H1 (cell line): Measurements from ENCODE around the gene ERC1. TPM values are rescaled to one million over a fixed set of nuclear protein-coding genes. Genes with fewer than 3 reads are reported as not detected.

ENCODE experiments used
- CHD1 ChIP-seq: IDR thresholded peaks from 2 replicates; pipeline ENCODE4 v1.6.1; 2012; ENCODE audit warnings: low read depth, low read length, improper control_type of control experiment
- KDM5A ChIP-seq: fragments of 200-600 bp; IDR thresholded peaks from 2 replicates; pipeline ENCODE4 v1.7.1; 2012; ENCODE audit warnings: mild to moderate bottlenecking, low read length, inconsistent platforms, mixed read lengths
- POLR2AphosphoS5 ChIP-seq: IDR thresholded peaks from 2 replicates; pipeline ENCODE4 v1.6.1; 2011; ENCODE audit warnings: low read depth, low read length
- YY1 ChIP-seq: IDR thresholded peaks from 2 replicates; pipeline ENCODE4 v1.6.1; 2011; ENCODE audit warnings: low read depth, mild to moderate bottlenecking, low read length
- polyA plus RNA-seq, 7 experiments: library from polyadenylated mRNA; depleted of rRNA in 3 of 7; stranded (reverse) in 5 of 7; unstranded in 2 of 7; fragments of >200 nt in 5 of 7; fragments of 200-250 nt in 2 of 7; gene quantifications; 1 replicate in 5 of 7; 2 replicates in 1 of 7; 4 replicates in 1 of 7; pipeline versions ENCODE4 v1.2.1 to v1.2.3, GENCODE V29; 2011 to 2013; ENCODE audit warnings: missing spikeins in 2 of 7, mixed read lengths in 2 of 7
- total RNA-seq: library from RNA; stranded (reverse); fragmentation: NEBNext Ultra II Directional; extraction: Animal tissue kit (Norgen Biotek cat#: 25700); gene quantifications from 2 replicates; pipeline ENCODE4 v1.2.1, GENCODE V29; 2021

The ERC1 gene
- total and polyA plus RNA-seq, 2 of the 8 experiments (the other 6 are each of a cell fraction or from before 2014, with no cell fraction given) = 7.8 to 45.7 TPM

- TF ChIP-seq YY1 (no peak), POLR2AphosphoS5 (no peak), KDM5A (no peak), CHD1 (no peak)
- TF ChIP-seq, all 59 proteins: peak for 0
These were observed 439.0 kb downstream of the ERC1 start (continued) for GRCh38 chr12:1429980-1430379.
